OCI-LY3 (cell line): ENCODE measurements around the gene CACNA2D2.

ENCODE experiments used
- H2AFZ ChIP-seq: fragments of 200-600, 300-600 bp; shearing (Covaris generic); 2 replicates; pipeline ENCODE4 v1.6.0; 2014; ENCODE audit warnings: antibody characterized with exemption, low read depth, low read length
- H3K27ac ChIP-seq: fragments of 200-600, 300-600 bp; sonication (generic); 2 replicates; pipeline ENCODE4 v1.5.1; 2014; ENCODE audit warnings: mild to moderate bottlenecking, low read length, moderate library complexity, mixed read lengths
- H3K27me3 ChIP-seq: fragments of 200-600, 300-600 bp; sonication (generic); 2 replicates; pipeline ENCODE4 v1.6.1; 2014; ENCODE audit warnings: low read depth, low read length, mixed read lengths
- H3K36me3 ChIP-seq: fragments of 200-600, 300-600 bp; sonication (generic); replicated peaks from 2 replicates; pipeline ENCODE3; 2014; ENCODE audit warnings: low read depth, low read length, mixed read lengths
- H3K4me1 ChIP-seq: fragments of 300-600, 200-600 bp; sonication (generic); 2 replicates; pipeline ENCODE4 v1.6.1; 2014; ENCODE audit warnings: low read length, mixed read lengths
- H3K4me2 ChIP-seq: fragments of 200-600, 300-600 bp; sonication (generic); 2 replicates; pipeline ENCODE4 v1.6.1; 2014; ENCODE audit warnings: low read length, mixed read lengths
- H3K4me3 ChIP-seq: fragments of 300-600, 200-600 bp; sonication (generic); 2 replicates; pipeline ENCODE4 v1.5.1; 2014; ENCODE audit warnings: antibody characterized with exemption, mild to moderate bottlenecking, low read length, moderate library complexity
- H3K79me2 ChIP-seq: fragments of 300-600, 200-600 bp; shearing (Covaris generic); 2 replicates; pipeline ENCODE4 v1.6.1; 2014; ENCODE audit warnings: mild to moderate bottlenecking, low read length, mixed read lengths
- H3K9ac ChIP-seq: fragments of 300-600, 200-600 bp; shearing (Covaris generic); 2 replicates; pipeline ENCODE4 v1.6.0; 2014; ENCODE audit warnings: mild to moderate bottlenecking, low read length, moderate library complexity
- H3K9me3 ChIP-seq: fragments of 200-600, 300-600 bp; shearing (Covaris generic); 2 replicates; pipeline ENCODE4 v1.6.1; 2014; ENCODE audit warnings: low read length, mixed read lengths; ENCODE audit not compliant: insufficient read depth
- H4K20me1 ChIP-seq: fragments of 200-600, 300-600 bp; sonication (generic); 2 replicates; pipeline ENCODE4 v1.6.1; 2016; ENCODE audit warnings: low read length, mixed read lengths; ENCODE audit not compliant: insufficient read depth
- EZH2phosphoT487 ChIP-seq: fragments of 200-600 bp; shearing (Covaris generic); IDR thresholded peaks from 2 replicates; pipeline ENCODE4 v1.6.1; 2018; ENCODE audit warnings: antibody characterized with exemption, mixed run types, low read depth
- TF ChIP-seq, protein P1 (sequence below): fragments of 200-600, 300-600 bp; sonication (generic); IDR thresholded peaks from 2 replicates; pipeline ENCODE4 v1.5.1; 2014; ENCODE audit warnings: antibody characterized with exemption, low read length, low read depth

The CACNA2D2 gene

DNA sequence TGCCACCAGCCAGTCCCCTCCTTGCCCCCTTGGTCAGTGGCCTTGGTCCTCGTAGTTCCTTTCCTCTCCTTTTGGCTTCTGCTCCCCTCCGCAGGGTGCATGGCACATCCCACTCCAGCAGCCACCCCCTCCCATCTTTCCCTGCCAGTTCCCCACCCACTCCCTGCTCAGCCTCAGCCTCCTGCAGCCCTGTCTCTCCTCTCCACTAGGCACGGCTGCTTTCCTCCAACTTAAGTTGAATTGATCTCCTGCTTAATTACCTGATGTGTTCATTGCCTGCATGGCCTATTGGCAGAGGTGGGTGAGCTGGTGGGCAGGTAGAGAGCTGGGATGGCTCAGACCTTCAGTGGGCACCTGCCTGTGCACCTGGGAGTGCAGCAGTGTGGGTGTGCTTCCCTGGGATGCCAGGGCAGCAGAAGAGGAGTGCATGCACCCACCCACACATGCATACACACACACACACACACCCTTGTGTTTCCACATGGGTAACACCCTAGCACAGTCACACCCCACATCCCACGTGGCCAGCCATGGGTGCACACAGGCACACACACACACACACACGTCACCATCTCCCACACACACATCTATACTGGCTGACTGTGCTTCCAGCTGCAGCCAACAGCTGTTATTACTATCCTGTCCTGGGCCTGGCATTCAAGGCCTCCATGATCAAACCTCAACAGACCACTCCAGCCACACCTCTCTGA, 33.2 kb upstream of the CACNA2D2 start:
- Histone ChIP-seq H3K9ac (no peak overlapping the region), H3K4me1 (no peaks in the 10 kb centered on the region), H3K4me3 (no peak overlapping the region), H3K36me3 (no peaks in the 10 kb centered on the region), H3K27ac (no peak overlapping the region), H3K4me2 (no peak overlapping the region), H3K79me2 (no peaks in the 10 kb centered on the region), H3K9me3 (no peaks in the 10 kb centered on the region), H3K27me3 (peaks cover 74% of the 10 kb centered on the region), H2AFZ (no peak overlapping the region), H4K20me1 (no peaks in the 10 kb centered on the region)
- no peak for TF ChIP-seq EZH2phosphoT487
- TF ChIP-seq, protein P1, sequence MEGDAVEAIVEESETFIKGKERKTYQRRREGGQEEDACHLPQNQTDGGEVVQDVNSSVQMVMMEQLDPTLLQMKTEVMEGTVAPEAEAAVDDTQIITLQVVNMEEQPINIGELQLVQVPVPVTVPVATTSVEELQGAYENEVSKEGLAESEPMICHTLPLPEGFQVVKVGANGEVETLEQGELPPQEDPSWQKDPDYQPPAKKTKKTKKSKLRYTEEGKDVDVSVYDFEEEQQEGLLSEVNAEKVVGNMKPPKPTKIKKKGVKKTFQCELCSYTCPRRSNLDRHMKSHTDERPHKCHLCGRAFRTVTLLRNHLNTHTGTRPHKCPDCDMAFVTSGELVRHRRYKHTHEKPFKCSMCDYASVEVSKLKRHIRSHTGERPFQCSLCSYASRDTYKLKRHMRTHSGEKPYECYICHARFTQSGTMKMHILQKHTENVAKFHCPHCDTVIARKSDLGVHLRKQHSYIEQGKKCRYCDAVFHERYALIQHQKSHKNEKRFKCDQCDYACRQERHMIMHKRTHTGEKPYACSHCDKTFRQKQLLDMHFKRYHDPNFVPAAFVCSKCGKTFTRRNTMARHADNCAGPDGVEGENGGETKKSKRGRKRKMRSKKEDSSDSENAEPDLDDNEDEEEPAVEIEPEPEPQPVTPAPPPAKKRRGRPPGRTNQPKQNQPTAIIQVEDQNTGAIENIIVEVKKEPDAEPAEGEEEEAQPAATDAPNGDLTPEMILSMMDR, result no peak

DNA sequence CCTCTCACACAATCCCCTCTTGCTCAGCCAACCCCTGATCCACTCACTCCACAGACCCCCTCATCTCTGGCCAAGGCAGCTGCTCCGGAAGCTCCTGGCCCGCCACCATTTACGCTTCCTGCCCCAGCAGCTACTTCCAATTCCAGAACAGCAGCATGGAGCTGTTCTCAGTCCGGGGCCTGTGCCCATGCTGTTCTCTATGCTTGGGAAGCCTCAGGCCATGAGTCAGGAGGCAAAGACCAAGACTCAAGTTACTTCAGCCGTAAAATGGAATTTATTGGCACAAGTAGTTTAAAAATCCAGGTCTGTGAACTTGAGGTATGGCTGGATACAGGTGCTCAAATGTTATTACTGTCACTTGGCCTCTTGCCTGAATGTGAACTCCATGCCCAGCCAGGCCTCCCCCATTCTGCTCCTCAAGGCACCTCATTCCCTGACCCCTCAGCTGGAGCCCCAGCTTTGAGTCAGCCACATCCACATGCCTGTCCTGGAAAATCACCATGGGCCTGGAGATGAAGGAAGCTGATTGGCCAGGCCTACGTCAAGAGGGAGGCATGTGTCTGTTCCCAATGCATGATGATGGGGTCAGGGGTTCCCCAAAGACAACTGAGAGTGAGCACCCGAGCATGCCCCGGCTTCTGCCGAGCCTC, 31.4 kb upstream of the CACNA2D2 start:
- no peaks in the 10 kb centered on the region for H4K20me1 ChIP-seq
- no peak overlapping the region for H3K4me2 ChIP-seq
- no peaks in the 10 kb centered on the region for H3K79me2 ChIP-seq
- H3K27ac ChIP-seq, result no peak overlapping the region
- H3K4me1 ChIP-seq, result no peaks in the 10 kb centered on the region
- no peak overlapping the region for H3K9ac ChIP-seq
- H3K36me3 ChIP-seq, result no peaks in the 10 kb centered on the region
- no peaks in the 10 kb centered on the region for H3K9me3 ChIP-seq
- no peak for TF ChIP-seq EZH2phosphoT487
- TF ChIP-seq, protein P1, result no peak
- no peak overlapping the region for H2AFZ ChIP-seq
- no peak overlapping the region for H3K4me3 ChIP-seq
- H3K27me3 ChIP-seq, result peaks cover 71% of the 10 kb centered on the region

DNA sequence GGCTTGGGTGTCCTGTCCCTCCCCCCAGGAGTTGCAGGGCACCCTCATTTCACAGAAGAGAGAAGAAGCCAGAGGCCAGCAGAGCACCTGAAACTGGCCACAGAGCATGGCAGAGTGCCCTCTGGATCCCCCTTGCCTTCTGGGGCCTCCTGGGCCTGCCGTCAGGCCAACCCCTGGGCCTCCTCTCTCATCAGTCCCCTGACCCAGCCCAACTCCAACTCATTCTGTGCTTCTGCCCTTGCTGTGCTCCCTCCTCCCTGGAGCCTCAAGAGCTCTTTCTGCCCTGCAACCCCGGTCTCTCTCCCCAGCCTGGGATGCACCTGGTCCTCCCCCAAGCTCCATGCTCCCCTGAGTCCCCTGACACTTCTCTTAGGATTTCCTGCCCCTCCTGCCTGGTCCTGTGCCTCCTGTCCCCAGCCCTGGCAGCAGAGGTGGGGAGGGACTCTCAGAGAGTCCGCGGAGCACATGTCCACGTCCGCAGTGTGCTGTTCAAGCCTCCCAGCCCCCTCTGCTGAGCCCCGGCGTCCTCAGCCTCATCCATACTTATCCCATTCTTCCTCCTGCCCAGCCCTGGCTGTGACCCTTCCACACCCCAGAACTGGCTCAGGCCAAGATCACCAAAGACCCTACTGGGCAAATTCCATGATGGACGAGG, 30.5 kb upstream of the CACNA2D2 start:
- no peaks in the 10 kb centered on the region for H3K79me2 ChIP-seq
- TF ChIP-seq, protein P1, result no peak
- TF ChIP-seq EZH2phosphoT487, result no peak
- H4K20me1 ChIP-seq, result no peaks in the 10 kb centered on the region
- H3K4me2 ChIP-seq, result no peak overlapping the region
- no peak overlapping the region for H3K27ac ChIP-seq
- H3K27me3 ChIP-seq, result peaks cover 64% of the 10 kb centered on the region
- H3K4me1 ChIP-seq, result no peaks in the 10 kb centered on the region
- H3K9ac ChIP-seq, result no peak overlapping the region
- no peak overlapping the region for H3K4me3 ChIP-seq
- no peaks in the 10 kb centered on the region for H3K9me3 ChIP-seq
- H3K36me3 ChIP-seq, result no peaks in the 10 kb centered on the region
- no peak overlapping the region for H2AFZ ChIP-seq

DNA sequence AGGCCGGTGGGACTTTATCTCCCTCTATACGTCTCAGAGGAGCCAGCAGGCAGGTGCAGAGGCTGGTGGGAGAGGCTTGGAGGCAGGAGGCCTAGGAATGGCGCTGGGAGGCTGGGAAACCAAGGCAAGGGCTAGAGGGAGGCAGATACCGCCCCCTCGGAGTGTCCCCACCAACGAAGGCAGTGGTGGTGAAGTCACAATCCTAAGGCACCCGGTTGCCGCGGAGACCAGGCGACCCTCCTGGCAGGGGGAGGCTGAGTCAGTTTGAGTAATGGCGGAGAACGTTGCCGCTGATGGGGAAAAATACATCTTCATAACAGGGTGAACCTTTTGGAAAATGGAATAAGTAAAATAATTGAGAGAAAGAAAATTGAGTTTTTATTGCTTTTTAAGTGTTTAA, 29.9 kb upstream of the CACNA2D2 start:
- Histone ChIP-seq H3K79me2 (no peaks in the 10 kb centered on the region), H3K27me3 (peaks cover 58% of the 10 kb centered on the region), H3K9me3 (no peaks in the 10 kb centered on the region), H3K4me2 (no peak overlapping the region), H3K36me3 (no peaks in the 10 kb centered on the region), H3K4me3 (no peak overlapping the region), H3K4me1 (no peaks in the 10 kb centered on the region), H2AFZ (no peak overlapping the region), H3K27ac (no peak overlapping the region), H4K20me1 (no peaks in the 10 kb centered on the region), H3K9ac (no peak overlapping the region)
- TF ChIP-seq, protein P1, result no peak
- no peak for TF ChIP-seq EZH2phosphoT487
